Rectal smooth muscle tissue (tissue), 1 donor: Measurements from ENCODE around the gene PALS2.

Experiments
- H3K27ac ChIP-seq: one replicate; pipeline ENCODE4 v1.7.0; 2013; ENCODE audit warnings: low read depth, low read length, inconsistent platforms
- H3K27me3 ChIP-seq: one replicate; pipeline ENCODE4 v1.7.0; 2013; ENCODE audit warnings: low read length; ENCODE audit not compliant: control insufficient read depth, insufficient read depth
- H3K36me3 ChIP-seq: one replicate; pipeline ENCODE4 v1.7.0; 2013; ENCODE audit warnings: low read length; ENCODE audit not compliant: control insufficient read depth, insufficient read depth
- H3K4me1 ChIP-seq: one replicate; pipeline ENCODE4 v1.7.0; 2013; ENCODE audit warnings: low read length; ENCODE audit not compliant: control insufficient read depth, insufficient read depth
- H3K4me3 ChIP-seq: one replicate; pipeline ENCODE4 v1.7.0; 2013; ENCODE audit warnings: low read length
- H3K9ac ChIP-seq: one replicate; pipeline ENCODE4 v1.7.0; 2013; ENCODE audit warnings: low read length

Gene PALS2, protein sequence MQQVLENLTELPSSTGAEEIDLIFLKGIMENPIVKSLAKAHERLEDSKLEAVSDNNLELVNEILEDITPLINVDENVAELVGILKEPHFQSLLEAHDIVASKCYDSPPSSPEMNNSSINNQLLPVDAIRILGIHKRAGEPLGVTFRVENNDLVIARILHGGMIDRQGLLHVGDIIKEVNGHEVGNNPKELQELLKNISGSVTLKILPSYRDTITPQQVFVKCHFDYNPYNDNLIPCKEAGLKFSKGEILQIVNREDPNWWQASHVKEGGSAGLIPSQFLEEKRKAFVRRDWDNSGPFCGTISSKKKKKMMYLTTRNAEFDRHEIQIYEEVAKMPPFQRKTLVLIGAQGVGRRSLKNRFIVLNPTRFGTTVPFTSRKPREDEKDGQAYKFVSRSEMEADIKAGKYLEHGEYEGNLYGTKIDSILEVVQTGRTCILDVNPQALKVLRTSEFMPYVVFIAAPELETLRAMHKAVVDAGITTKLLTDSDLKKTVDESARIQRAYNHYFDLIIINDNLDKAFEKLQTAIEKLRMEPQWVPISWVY

DNA sequence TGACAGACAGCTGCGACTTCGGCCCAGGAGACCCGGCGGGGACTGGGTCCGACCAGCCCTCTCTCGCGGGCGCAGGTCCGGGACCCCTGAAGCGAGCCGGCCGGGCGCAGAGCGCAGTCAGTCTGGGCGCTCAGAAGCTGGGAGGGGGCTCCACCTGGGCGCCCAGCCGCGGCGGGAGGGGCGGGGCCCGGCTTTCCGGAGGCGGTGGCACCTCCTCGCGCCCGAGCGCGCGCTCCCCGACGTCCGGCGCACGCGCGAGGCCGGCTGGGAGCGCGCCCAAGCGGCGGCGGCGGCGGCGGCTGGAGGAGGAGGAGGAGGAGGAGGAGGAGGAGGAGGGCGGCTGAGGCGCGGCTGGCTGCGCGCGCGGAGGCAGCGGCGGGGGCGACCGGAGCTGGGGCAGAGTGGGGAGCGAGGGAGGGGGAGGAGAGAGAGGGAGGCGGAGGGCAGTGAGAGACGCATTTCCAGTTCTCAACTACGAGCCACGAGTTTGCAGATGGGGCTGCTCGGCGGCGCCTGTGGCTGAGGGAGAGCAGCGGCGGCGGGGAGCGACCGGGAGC, at the start of gene PALS2:
PALS2 (plus strand) TSS at position 456 of the 557 bp plus-strand sequence. CDS start 50,216 bp downstream, outside the sequence.
- Histone ChIP-seq H3K4me1 (peaks cover 3% of the 10 kb centered on the region), H3K4me3 (peak within 1 kb of the TSS; percentile 80), H3K27me3 (no peaks in the 10 kb centered on the region), H3K27ac (peak within 1 kb of the TSS; percentile 13), H3K9ac (no peak within 1 kb of the TSS), H3K36me3 (no peaks in the 10 kb centered on the region)

DNA sequence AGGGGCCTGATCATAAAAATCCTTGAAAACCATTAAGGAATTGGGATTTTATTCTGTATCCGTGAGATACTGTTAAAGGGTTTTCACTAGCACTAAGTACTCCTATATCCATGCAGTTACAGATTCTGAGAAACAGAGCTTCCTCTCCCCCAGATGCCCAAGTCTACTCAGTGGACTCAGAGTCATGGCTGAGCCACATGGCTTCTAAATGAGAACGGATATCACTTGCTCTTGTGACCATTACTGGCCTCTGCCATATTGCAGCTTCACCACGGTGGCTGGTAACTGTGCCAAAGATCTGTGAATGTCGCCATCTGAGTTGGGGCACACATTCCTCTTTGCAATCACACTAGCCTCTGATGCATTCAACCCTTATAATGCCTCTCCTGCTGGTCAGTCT, 42.0 kb upstream of the PALS2 start:
- Histone ChIP-seq H3K36me3 (no peaks in the 10 kb centered on the region), H3K4me1 (no peaks in the 10 kb centered on the region), H3K27me3 (no peaks in the 10 kb centered on the region), H3K4me3 (no peak overlapping the region), H3K9ac (no peak overlapping the region), H3K27ac (no peak overlapping the region)

DNA sequence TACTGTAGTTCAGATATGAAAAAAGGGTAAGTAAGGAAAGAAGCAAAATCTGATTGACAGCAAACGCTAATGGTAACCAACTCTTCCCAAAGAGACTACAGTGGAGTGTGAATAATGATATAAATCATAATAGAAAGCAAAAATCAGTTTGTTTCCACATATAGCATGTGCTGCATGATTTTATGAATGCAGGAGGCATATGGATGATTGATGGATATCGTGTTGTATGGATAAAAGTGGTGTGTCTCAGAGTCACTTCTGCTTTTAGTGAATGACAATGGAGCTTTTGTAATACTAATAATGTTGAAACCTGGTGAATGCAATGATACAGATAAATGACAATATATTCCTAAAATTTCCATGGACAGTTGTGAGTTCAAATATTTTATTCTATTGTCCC, 36.6 kb upstream of the PALS2 start:
- no peak overlapping the region for H3K4me3 ChIP-seq
- no peaks in the 10 kb centered on the region for H3K27me3 ChIP-seq
- H3K27ac ChIP-seq = no peak overlapping the region
- no peaks in the 10 kb centered on the region for H3K4me1 ChIP-seq
- H3K9ac ChIP-seq = no peak overlapping the region
- no peaks in the 10 kb centered on the region for H3K36me3 ChIP-seq

DNA sequence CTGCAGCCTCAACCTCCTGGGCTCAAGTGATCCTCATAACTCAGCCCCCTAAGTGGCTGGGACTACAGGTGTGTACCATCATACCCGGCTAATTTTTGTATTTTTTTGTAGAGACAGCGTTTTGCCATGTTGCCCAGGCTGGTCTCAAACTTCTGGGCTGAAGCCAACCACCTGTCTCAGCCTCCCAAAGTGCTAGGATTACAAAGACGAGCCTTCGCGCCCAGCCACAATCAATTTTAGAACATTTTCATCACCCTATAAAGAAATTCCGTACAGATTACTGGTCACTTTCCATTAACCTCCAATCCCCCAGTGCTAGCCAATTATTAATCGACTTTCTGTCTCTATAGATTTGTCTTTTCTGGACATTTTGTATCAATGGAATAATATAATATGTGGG, 32.3 kb upstream of the PALS2 start:
- Histone ChIP-seq H3K9ac (no peak overlapping the region), H3K27ac (no peak overlapping the region), H3K4me1 (no peaks in the 10 kb centered on the region), H3K4me3 (no peak overlapping the region), H3K36me3 (no peaks in the 10 kb centered on the region), H3K27me3 (no peaks in the 10 kb centered on the region)

DNA sequence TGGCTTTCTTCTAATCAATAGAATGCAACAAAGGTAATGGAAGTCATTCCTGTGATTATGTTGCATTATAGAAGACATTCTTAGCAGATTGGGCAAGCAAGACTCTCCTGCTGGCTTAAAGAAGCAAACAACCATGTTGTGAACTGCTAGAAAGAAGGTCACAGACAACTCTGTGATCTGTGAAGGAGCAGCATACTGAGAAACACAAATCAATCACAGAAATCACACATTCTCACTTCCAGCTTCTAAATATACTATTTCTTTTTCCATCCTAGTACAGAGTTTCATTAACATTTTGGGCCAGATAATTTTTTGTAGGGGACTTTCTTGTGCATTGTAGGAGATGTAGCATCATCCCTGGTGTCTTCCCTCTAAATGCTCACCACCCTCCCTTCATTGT, 28.0 kb upstream of the PALS2 start:
- Histone ChIP-seq H3K4me3 (no peak overlapping the region), H3K36me3 (no peaks in the 10 kb centered on the region), H3K4me1 (no peaks in the 10 kb centered on the region), H3K27me3 (no peaks in the 10 kb centered on the region), H3K9ac (no peak overlapping the region), H3K27ac (no peak overlapping the region)

DNA sequence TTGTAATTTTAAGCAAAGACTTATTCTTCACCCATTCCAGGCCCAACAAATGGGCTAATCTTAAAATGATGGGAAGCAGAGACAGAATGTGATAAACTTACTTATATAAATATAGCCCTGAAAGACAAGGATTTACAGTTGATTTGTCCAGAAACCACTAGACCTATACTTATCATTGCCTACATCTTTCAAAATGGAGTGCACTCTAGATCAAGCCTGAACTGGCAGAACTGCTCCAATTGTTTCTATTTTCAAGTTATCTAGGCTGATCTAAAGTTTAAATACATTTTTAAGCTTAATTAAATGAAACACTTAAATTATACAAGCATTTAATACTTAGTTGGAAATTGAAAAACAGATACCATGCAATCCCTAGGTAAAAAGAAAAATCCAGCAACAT, 24.9 kb upstream of the PALS2 start:
- Histone ChIP-seq H3K27ac (no peak overlapping the region), H3K4me3 (no peak overlapping the region), H3K4me1 (no peaks in the 10 kb centered on the region), H3K27me3 (no peaks in the 10 kb centered on the region), H3K36me3 (no peaks in the 10 kb centered on the region), H3K9ac (no peak overlapping the region)

DNA sequence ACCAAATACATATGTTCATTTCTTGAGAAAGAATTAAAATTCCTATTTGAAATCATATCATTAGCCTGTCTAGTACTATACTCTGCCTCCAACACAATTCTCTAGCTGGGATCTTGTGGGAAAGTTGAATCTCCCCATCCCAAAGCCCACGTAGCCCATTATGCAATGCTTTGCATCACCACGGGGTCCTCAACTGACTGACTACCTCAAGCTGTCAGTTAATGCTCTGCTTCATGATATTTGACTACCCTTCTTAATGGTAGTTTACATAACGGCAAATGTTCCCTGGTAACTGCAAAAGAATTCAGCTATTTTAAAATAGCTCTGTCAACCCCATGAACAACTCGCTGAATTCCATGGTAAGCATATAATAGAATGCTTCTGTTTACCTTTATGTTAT, 23.3 kb upstream of the PALS2 start:
- H3K4me1 ChIP-seq = no peaks in the 10 kb centered on the region
- no peaks in the 10 kb centered on the region for H3K27me3 ChIP-seq
- H3K4me3 ChIP-seq = no peak overlapping the region
- no peak overlapping the region for H3K27ac ChIP-seq
- no peak overlapping the region for H3K9ac ChIP-seq
- H3K36me3 ChIP-seq = no peaks in the 10 kb centered on the region

DNA sequence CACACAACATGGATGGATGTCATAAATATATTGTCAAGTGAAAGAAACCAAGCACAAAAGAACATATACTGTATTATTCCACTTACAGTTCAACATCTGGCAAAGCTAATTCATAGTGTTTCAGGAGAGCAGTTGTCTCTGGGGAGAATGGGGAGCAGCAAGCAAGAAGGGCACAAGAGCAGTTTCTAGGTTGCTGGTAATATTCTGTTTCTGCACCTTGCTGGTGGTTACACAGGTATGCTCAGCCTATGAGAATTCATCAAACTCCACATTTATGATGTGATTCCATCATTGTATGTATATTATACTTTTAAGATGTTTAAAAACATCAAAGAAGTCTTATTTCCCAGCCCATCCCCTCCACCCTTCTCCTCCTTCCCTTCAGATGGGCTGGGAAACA, 18.1 kb upstream of the PALS2 start:
- H3K27me3 ChIP-seq = no peaks in the 10 kb centered on the region

DNA sequence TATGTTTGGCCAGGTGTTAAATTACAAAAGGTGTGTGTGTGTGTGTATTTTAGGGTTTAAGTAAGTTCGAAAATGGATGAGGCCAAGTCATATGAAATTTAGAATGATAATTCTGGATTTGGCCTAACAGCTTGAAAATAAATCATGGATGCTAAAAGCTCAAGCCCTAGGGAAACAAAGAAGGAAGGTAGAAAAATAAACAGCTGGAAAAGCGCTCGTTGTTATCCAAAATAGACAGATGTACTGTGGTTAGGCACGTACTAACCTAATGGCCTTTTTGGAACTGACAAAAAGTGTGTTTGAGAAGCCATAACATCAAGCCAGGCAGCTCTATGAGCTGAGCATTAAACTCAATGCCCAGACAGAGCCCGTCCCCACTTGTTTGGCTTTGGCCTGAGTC, 17.5 kb upstream of the PALS2 start:
- H3K4me1 ChIP-seq = no peaks in the 10 kb centered on the region
- H3K36me3 ChIP-seq = no peaks in the 10 kb centered on the region
- H3K27me3 ChIP-seq = no peaks in the 10 kb centered on the region
- no peak overlapping the region for H3K27ac ChIP-seq
- H3K9ac ChIP-seq = no peak overlapping the region
- no peak overlapping the region for H3K4me3 ChIP-seq

More for the DNA sequence above, 18.1 kb upstream of the PALS2 start:
- Histone ChIP-seq H3K9ac (no peak overlapping the region), H3K4me1 (no peaks in the 10 kb centered on the region), H3K36me3 (no peaks in the 10 kb centered on the region), H3K4me3 (no peak overlapping the region), H3K27ac (no peak overlapping the region)

DNA sequence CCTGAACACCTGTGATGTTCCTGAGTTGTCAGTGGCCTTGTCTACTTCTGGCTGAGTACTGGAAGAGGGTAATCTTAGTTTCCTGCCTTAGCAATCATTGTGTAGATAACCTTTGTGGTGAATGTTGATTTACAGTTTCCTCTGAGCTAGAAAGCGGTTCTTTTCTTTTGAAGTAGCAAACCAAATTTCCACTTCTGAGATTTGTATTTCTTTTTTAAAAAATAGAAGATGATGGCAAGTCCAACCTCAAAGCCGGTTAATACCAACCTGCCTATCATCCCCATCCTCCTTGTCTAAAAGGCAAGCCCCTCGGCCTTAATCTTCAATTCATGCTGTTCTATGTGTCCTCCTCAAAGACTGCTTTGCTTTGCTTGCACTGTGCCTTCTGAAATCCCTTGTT, 12.5 kb upstream of the PALS2 start:
- Histone ChIP-seq H3K9ac (no peak overlapping the region), H3K27ac (no peak overlapping the region), H3K27me3 (no peaks in the 10 kb centered on the region), H3K36me3 (no peaks in the 10 kb centered on the region), H3K4me3 (no peak overlapping the region), H3K4me1 (no peaks in the 10 kb centered on the region)

DNA sequence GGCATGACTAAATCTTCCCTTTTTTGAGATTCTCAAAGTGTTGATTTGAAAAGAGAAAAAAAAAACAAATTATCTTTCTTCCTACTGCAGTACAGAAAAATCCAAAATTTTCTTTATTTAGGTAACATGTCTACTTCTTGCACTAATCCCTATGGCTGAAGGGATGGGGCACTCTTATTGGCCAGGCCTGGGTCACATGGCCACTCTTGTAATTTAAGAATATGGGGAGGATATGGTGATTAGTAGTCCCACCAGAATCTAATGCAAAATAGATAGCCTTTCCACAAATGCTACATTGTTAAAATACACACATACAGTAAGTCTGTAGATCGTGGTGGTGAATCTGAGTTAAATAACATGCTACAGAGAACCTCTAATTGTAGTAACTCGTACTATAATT, 7.0 kb upstream of the PALS2 start:
- H3K27me3 ChIP-seq = no peaks in the 10 kb centered on the region
- no peak overlapping the region for H3K27ac ChIP-seq
- H3K9ac ChIP-seq = no peak overlapping the region
- no peak overlapping the region for H3K4me3 ChIP-seq
- H3K36me3 ChIP-seq = no peaks in the 10 kb centered on the region
- H3K4me1 ChIP-seq = no peaks in the 10 kb centered on the region

DNA sequence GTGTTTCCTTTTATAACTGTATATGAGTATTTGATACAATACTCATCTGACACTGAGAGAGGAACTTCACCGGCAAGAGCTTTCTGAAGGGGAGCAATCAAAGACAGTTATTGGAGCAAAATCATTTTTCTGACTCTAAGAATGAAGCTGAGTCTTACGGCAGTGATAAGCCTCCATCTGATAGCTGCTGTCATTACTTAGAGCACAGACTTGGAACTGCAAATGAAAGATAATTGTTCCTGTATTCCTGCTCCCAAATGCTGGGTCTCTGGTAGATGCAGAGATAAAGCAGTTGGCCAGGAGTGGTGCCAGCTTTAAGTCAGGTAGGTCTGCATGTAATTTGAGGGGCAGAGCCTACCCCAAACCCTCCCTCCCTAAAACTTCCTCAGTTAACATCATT, 2.3 kb upstream of the PALS2 start:
- Histone ChIP-seq H3K4me3 (no peak overlapping the region), H3K36me3 (no peaks in the 10 kb centered on the region)

DNA sequence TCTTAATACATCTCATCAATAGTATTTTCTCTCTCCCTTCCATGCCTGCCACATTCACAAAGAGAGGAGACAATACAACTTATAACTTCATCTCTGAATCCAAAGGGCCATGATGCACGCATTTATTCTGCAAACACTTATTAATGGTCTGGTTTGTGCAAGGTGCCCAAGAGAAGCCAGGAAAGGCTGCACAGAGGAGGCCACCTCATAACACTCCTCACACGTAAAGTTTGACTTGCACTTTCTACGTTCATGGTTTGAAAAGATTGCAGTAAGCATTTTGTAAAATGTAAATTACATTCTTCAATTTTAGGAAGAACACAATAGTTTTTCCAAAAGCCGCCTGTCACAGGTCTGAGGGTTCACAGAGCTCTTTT, 1.2 kb upstream of the PALS2 start:
- H3K27ac ChIP-seq = no peak overlapping the region
- peak overlapping the region; percentile 80 for H3K4me3 ChIP-seq
- no peak overlapping the region for H3K9ac ChIP-seq
- H3K4me1 ChIP-seq = peaks cover 3% of the 10 kb centered on the region
- H3K36me3 ChIP-seq = no peaks in the 10 kb centered on the region
- no peaks in the 10 kb centered on the region for H3K27me3 ChIP-seq

More for the DNA sequence above, 2.3 kb upstream of the PALS2 start:
- peaks cover 3% of the 10 kb centered on the region for H3K4me1 ChIP-seq
- H3K27ac ChIP-seq = no peak overlapping the region
- no peaks in the 10 kb centered on the region for H3K27me3 ChIP-seq
- no peak overlapping the region for H3K9ac ChIP-seq
